Lung microvascular endothelial cell (primary cell): Measurements from ENCODE around the gene MAPKAPK5. TPM values are rescaled to one million over a fixed set of nuclear protein-coding genes. Genes with fewer than 3 reads are reported as not detected.
"Not testable (repeated sequence)": the region's sequence is repeated elsewhere in the genome, so short reads cannot be mapped to it uniquely, and the experiment has no call there.

Source experiments
- DNase-seq, 2 donors: peaks; one replicate each; pipeline versions ENCODE4 v3.0.0 to v3.0.0-alpha.2; 2010; ENCODE audit warnings: low read depth in 2 of 2
- total RNA-seq: library from RNA; depleted of rRNA; stranded (reverse); fragments of >200 nt; gene quantifications from 2 replicates; pipeline ENCODE4 v1.2.1, GENCODE V29; 2014

The MAPKAPK5 gene
- total RNA-seq, 1 donor from 2014 or later, result 18.5 TPM

DNA sequence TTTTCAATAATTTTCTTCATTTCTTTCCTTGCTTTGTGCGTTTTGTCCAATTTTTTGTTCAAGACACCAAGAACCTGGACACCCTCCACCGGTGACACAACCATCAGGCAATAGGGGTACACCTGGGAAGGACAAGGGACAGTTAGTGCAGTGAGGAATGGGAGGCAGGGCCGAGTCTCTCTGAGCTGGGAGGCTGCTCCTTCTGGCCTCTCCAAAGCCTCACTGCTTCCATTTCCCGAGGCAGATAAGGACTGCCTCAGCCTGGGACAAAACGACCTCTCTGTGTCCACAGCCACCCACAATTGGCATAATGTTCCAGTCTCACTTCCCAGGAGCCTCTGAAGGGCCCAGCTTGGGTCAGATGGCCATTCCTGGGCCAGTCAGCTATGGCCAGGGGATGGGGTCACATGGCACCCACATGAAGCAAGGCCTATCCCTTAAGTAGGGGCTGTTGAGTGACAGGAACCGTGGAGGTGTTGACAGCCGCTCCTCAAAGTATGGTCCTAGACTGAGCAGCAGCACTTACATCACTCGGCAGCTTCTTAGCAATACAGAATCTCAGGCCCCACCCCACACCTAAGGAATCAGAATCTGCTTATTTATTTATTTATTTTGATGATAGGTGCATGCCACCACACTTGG is 13.6 kb upstream of the MAPKAPK5 start:
- DNase-seq, result no peak

DNA sequence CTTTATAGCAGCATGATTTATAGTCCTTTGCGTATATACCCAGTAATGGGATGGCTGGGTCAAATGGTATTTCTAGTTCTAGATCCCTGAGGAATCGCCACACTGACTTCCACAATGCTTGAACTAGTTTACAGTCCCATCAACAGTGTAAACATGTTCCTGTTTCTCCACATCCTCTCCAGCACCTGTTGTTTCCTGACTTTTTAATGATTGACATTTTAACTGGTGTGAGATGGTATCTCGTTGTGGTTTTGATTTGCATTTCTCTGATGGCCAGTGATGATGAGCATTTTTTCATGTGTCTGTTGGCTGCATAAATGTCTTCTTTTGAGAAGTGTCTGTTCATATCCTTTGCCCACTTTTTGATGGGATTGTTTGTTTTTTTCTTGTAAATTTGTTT is 12.4 kb upstream of the MAPKAPK5 start:
- DNase-seq, result not testable (repeated sequence)

DNA sequence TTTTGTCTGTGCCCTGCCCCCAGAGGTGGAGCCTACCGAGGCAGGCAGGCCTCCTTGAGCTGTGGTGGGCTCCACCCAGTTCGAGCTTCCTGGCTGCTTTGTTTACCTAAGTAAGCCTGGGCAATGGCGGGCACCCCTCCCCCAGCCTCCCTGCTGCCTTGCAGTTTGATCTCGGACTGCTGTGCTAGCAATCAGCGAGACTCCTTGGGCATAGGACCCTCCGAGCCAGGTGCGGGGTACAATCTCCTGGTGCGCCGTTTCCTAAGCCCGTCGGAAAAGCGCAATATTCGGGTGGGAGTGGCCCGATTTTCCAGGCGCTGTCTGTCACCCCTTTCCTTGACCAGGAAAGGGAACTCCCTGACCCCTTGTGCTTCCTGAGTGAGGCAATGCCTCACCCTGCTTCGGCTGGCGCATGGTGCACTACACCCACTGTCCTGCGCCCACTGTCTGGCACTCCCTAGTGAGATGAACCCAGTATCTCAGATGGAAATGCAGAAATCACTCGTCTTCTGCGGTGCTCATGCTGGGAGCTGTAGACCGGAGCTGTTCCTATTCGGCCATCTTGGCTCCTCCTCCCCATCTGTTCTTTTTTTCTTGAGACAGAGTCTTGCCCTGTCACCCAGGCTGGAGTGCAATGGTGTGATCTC is 7.2 kb upstream of the MAPKAPK5 start:
- not testable (repeated sequence) for DNase-seq

DNA sequence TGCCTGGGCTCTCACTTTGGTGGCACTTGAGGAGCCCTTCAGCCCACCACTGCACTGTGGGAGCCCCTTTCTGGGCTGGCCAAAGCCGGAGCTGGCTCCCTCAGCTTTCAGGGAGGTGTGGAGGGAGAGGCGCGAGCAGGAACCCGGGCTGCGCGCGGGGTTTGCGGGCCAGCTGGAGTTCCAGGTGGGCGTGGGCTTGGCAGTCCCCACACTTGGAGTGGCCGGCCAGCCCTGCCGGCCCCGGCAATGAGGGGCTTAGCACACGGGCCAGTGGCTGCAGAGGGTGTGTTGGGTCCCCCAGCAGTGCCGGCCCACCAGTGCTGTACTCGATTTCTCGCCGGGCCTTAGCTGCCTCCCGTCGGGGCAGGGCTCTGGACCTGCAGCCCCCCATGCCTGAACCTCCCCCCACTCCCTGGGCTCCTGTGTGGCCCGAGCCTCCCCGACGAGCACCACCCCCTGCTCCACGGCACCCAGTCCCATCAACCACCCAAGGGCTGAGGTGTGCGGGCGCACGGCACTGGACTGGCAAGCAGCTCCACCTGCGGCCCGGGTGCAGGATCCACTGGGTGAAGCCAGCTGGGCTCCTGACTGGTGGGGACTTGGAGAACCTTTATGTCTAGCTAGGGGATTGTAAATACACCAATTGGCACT is 6.4 kb upstream of the MAPKAPK5 start:
- not testable (repeated sequence) for DNase-seq

DNA sequence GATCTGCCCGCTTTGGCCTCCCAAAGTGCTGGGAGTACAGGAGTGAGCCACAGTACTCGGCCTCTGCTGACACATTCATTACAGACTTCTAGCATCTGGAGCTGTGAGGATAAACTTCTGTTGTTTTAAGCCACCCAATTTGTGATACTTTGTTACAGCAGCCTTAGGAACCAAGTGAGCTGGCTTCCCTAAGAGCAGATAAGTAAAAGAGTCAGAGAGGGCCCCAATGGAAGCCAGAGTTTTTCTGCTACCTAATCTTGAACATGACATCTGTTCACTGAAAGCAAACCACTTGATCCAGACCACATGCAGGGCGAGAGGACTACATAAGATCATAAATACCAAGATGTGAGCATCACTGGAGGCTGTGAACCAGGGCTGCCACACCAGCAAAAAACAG is 3.7 kb upstream of the MAPKAPK5 start:
- DNase-seq, result no peak

DNA sequence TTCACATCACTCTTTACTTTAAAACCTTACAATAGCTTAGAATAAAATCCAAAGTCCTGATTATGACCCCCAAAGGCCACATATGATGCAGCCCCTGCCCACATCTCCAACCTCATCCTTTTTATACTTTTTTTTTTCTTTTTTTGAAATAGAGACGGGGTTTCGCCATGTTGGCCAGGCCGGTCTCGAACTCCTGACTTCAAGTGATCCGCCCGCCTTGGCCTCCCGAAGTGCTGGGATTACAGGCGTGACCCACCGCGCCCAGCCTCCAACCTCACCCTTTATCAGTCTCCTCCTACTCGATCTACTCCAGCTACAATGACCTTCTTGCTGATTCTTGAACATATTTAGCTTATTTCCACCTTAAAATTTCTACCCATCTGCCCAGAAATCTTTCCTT is 1.2 kb upstream of the MAPKAPK5 start:
- no peak for DNase-seq

DNA sequence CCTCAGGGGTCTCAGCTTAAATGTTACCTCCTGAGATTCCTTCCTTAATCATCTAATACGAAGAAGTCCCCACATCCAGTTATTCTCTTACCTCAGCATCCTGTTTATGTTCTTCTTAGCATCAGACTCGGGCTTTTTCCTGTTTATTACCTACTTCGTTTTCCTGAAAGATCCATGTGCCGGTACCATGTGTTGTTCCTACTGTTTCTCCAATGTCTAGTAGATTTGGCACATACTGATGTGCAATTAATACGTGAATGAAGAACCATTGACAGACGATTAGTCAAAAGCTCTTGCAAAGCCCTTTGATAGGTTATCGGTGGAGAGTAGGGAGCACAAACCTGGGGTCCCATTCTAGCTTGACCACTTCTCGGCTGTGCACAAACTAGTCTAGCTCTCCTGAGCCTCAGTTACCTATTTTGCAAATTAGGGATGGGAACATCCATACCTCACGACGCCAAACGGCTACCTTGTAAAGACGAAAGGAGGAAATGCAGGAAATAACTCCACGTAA is 735 bp upstream of the MAPKAPK5 start:
- peak in 1 of 2 donors; percentile 55 for DNase-seq

DNA sequence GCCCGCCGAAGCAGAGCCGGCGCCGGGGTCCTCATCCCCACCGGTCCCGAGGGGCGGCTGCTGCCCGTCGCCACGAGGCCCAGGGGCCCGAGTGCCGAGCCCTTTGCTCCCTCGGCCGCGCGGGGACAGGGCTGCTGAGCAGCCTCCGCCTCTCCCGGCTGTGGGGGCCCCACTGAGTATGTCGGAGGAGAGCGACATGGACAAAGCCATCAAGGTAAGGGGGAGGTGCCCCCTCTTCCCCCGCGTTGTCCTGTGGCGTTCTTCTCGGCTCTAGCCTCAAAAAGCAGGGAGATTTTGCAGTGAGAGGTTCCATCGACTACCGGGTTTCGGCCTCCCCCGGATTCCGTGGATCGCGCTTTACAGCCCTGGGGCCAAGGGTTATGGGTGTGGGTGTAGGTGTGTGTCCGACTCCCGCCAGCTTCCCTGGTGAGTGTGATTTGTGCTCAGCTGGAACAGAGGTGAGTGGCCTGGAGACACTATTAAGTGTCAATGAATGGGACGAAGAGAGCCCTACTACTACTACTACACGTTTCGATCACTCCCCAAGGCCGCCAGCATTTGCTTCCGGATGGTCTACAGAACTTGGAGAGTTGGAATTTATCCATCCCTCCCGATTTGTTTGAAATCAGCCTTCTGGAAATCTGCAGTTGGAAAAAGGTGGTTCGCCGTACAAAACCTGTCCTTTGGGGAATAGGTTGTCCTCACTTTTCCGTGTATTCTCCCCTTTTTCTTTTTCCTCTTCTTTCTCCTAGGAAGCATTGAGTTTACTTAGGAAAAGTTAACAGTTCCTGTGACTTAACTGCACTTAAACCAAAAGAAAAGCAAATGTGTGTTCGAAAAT is 748 bp downstream of the MAPKAPK5 start:
- peak; percentile 31 to 32 for DNase-seq

DNA sequence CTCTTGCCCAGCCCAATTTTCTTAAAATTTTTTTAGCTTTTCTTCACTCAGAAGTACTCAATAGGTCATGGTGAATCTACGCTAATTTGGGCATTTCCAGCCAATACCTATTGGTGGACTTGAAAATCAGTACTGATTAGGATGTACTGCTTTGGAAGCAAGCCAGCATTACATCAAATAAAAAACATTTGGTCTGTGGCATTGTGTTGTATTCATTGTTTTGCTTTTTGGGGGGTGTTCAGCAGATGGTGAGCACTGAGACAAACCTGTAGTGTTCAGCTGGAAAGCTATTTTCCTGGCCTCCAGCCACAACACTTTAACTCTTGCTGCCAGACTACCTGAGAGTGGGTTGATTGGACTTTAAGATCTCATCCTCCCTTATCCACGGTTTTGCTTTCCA is 4.0 kb downstream of the MAPKAPK5 start:
- DNase-seq, result peak; percentile 34 to 63

DNA sequence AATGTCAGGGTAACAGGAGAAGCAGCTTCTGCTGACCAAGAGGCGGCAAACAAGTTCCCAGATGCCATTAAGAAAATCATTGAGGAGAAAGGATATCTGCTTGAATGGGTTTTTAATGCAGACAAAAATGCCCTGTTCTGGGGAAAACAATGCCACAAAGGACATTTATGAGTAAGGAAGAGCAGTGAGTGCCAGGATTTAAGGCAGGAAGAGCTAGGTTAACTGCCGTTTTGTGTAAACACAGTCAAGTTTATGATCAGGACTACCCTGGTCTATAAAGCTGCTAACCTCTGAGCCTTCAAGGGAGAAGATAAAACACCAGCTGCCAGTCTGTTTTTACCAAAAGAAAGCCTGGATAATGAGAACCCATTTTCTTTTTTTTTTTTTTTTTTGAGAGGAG is 8.5 kb downstream of the MAPKAPK5 start:
- DNase-seq, result no peak

DNA sequence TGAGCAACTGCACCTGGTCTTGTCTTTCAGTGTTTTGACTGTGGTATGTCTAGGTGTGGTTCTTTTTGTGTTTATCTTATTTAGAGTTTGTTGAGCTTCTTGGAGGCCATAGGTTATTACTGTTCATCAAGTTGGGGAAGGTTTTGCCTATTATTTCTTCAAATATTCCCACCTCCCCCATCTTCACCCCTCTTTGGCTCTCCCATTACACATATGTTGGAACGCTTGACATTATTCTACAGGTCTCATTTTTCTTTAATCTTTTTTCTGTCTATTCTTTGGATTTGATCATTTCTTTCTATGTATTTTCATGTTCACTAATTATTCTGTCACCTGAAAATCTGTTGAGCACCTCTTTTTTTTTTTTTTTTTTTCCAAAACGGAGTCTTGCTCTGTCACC is 16.2 kb downstream of the MAPKAPK5 start:
- no peak for DNase-seq

DNA sequence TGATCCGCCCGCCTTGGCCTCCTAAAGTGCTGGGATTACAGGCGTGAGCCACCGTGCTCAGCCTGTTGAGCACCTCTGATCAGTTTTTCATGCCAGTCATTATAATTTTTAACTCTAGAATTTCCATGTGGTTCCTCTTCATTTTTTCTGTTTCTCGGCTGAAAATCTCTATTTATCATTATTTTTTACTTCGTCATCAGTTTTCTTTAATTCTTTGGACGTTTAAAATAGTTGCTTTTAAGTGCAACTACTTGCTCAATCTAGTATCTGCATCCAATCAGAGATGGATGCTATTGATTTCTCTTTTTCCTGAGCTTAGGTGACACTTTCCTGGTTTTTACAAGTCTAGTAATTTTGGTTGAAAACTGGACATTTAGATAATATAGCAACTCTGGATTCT is 16.8 kb downstream of the MAPKAPK5 start:
- no peak for DNase-seq

DNA sequence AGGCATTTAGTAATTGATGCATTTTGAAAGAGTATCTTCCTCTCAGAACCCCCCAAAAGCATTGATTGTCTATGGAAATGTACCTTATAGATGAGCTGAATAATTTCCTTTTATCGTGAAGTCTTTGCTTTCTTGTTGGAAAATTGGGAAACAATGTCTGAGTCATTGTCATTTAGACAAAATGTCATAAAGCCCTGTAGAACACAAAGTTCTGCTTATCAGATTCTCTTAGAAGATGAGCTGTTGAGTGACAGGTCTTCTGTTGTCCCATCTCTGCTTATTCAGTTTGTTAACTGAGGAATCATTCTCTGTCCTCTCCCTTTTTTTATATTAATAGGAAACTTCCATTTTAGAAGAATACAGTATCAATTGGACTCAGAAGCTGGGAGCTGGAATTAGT is 22.9 kb downstream of the MAPKAPK5 start:
- no peak for DNase-seq

DNA sequence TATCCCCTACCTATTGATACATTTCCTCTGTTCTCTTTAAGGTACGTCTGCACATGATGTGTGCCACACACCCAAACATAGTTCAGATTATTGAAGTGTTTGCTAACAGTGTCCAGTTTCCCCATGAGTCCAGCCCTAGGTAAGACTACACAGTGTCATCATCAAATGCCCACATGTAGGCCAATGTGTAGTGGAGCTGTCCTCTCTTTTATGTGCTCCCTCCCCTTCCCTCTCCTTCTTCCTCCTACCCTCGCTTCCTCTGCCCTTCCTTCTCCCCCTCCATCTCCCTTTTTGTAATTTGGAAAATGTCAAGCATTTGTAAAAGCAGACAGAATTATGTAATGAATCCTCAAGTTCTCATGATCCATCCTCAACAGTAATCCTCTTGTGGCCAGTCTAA is 25.5 kb downstream of the MAPKAPK5 start:
- DNase-seq, result no peak

DNA sequence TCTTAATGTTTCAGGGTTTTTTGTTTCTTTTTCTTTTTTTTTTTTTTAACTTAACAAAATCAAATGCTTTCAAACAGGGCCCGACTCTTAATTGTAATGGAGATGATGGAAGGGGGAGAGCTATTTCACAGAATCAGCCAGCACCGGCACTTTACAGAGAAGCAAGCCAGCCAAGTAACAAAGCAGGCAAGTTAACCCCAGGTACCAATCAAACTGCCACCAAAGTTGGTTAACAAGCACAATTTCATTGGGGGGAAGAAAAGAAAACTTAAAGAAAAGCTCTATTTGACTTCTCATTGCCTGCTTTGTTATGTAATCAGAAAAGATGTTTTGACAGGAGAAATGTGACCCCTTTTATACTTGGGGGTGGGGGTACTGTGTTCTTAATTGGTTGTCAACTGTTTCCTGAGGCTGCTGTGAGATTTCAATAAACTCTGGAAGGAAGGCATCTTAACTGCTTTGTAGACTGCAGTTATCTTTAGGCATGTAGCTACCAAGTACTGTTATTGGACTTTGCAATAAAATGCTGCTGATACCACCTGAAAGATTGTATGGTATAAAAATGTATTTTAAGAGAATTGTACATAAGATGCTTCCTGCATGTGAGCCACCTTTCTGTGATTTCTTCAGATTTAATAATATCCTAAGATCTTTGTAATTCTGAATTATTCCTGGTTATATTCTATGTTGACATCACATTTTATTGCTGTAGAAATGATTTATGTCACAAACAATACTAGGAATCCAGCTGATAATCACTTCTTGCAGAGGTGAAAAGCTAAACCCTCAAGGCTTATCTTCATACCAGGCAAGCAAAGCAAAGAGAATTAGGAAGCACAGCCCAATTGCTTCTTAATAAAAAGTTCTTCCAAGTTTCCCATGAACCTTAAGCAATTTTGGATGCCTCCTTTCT is 26.9 kb downstream of the MAPKAPK5 start:
- DNase-seq, result no peak

DNA sequence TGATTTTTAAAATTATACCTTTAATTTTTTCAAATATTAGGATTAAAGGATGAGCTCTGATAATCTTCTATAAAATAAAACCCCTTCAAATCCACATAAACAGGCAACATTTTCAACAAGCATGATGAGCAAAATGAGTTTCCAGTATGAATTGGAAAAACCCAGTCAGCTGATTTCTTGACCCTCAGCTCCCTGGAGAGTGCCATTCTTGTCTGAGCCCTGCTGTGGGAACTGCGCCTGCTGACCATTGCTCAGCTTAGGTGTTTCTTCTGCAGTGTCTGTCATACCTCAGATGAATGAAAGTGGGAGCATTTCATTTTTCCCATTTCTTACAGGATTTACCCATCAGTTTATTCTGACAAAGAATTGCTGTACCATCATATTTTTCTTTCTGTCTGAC is 27.6 kb downstream of the MAPKAPK5 start:
- no peak for DNase-seq

DNA sequence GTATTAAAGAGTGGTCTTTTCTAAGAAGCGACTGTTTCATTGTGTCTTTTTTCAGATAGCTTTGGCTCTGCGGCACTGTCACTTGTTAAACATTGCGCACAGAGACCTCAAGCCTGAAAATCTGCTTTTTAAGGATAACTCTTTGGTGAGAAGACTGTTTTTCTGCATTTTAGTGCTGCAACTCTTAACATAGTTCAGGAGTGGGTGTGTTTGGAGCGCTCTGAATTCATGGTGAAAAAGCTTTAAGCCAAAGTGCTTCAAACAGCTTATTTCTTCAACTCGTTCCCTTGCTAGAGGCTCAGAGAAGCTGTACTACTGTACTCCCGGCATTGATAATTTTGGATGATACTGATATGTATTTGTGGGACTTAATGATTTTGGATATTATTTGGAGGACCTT is 28.2 kb downstream of the MAPKAPK5 start:
- no peak for DNase-seq

DNA sequence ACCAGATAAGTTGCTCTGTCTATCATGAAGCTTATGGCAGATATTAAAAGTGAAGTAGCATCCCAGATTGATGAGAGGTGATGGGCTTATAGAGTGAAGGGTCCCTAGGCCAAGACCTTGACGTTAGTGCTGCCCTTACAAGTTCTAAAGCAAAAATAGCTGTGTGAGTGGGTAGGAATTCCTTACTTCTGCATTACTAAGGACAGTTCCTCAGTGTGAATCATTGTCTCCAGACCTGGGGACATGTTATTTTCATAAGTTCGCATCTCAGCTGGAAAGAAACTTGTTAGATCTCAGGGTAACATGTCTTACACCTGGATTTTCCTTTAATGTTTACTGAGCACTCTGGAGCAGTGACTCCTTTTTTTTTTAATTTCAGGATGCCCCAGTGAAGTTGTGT is 28.7 kb downstream of the MAPKAPK5 start:
- no peak for DNase-seq

DNA sequence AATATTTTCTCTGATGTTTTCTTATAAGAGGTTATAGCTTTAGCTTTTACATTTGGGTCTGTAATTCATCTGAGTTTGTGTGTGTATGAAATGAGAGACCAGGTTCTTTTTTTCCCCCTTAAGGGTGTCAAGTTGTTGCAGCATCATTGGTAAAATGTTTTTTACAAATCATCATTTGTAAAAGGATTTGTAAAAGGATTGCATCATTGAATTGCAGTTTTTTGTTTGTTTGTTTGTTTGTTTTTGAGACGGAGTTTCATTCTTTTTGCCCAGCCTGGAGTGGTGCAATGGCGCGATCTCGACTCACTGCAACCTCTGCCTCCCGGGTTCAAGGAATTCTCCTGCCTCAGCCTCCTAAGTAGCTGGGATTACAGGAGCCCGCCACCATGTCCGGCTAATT is 31.1 kb downstream of the MAPKAPK5 start:
- no peak for DNase-seq

DNA sequence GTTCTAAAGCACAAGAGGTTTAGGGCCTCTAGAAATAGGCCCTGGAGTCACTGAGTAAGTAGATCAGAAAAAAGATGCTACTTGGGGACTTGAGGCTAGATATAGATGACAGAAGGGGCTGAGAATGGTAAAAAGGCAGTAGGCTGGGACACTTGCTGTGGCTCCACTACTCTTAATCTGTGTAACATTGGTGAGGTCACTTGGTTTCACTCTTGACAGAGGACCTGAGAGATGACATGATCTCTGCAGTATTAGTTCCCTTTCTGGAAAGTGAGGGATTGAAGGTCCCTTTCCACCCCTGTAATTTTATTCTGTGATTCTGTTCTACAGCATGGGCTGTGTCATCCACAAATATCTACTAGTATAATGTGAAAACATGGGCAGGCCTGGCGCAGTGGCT is 39.7 kb downstream of the MAPKAPK5 start:
- DNase-seq, result no peak
